ENCODE data around the gene IPO11. TPM values are rescaled to one million over a fixed set of nuclear protein-coding genes. Genes with fewer than 3 reads are reported as not detected.

IPO11 gene
- total RNA-seq, 4 donors from 2014 or later = 20.8 to 48.2 (median 23.6) TPM

DNA sequence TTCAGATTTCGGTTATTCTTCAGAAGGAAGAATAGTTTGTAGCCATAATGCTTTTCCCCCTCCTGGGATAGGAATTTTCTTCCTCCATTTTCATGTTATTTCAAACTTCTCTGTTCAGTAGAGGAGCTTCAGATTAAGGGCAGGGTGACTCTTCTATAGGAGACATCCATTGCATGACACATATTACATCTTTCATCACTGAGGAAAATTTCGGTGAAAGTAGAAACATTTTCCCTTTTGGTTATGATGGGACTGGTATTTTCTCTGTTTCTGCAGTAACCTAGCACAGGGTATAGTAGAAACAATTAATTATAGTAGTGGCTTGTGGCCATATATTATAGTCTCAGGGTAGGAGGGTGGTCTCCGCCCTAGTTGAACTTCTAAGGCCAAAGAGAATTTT, 1.1 kb downstream of the IPO11 start:
- ATAC-seq (ENCODE audit: low FRiP score) = no peak
- no peak for DNase-seq (ENCODE audit: low spot score)
- no peak for TF ChIP-seq CTCF (IDR thresholded peaks at IDR 0.05)

DNA sequence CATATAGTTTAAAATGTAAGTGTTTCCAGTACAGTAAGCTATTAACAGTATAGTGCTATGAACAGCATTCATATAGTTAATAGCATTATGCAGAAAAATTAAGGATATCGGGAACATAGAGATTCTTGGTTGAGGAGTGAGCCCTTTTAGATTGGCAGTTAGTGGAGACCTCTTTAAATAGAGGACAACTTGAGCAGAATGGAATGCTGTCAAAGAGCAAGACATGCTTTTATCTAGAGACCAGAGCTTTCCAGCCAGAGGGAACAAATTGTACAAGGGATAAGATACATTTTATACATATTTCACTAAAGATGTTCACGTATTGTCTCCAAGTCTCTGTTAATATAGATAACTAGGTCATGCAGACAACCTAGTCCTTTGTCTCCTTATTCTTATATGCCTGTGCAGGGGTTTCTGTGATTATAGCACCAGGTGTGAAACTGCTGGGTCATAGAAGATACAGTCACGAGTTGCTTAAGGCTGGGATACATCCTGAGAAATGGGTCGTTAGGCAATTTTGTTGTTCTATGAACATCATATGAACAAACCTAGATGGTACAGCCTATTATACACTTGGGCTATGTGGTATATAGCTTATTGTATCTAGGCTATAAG, 6.0 kb downstream of the IPO11 start:
- no peak for TF ChIP-seq CTCF (IDR thresholded peaks at IDR 0.05)
- ATAC-seq (ENCODE audit: low FRiP score) (no peak), DNase-seq (ENCODE audit: low spot score) (no peak)

DNA sequence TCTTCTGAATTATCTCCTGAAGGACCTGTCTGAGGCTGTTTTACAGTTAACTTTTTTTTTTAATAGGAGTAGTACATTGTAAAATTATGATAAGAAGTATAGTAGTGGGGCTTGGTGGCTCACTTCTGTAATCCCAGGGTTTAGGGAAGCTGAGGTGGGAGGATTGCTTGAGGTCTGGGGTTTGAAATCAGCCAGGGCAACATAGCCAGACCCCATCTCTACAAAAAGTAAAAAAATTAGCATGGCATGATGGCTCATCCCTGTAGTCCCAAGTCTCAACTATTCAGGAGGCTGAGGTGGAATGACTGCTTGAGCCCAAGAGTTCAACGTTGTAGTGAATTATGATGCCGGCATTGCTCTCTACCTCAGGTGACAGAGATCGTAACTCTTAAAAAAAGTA, 7.0 kb downstream of the IPO11 start:
- DNase-seq (ENCODE audit: low spot score) = no peak
- ATAC-seq (ENCODE audit: low FRiP score) = no peak

GRCh38 chr5:62421414-62421813, 8.9 kb downstream of the IPO11 start:
- ATAC-seq (ENCODE audit: low FRiP score) = no peak
- TF ChIP-seq CTCF (IDR thresholded peaks at IDR 0.05) = no peak
- DNase-seq (ENCODE audit: low spot score) = no peak

More for the DNA sequence above, 7.0 kb downstream of the IPO11 start:
- TF ChIP-seq CTCF (IDR thresholded peaks at IDR 0.05) = no peak

- DNase-seq (ENCODE audit: low spot score) (no peak), ATAC-seq (ENCODE audit: low FRiP score) (no peak)
- no peak for TF ChIP-seq CTCF (IDR thresholded peaks at IDR 0.05)
Measured at GRCh38 chr5:62424763-62425162, 12.2 kb downstream of the IPO11 start.

DNA sequence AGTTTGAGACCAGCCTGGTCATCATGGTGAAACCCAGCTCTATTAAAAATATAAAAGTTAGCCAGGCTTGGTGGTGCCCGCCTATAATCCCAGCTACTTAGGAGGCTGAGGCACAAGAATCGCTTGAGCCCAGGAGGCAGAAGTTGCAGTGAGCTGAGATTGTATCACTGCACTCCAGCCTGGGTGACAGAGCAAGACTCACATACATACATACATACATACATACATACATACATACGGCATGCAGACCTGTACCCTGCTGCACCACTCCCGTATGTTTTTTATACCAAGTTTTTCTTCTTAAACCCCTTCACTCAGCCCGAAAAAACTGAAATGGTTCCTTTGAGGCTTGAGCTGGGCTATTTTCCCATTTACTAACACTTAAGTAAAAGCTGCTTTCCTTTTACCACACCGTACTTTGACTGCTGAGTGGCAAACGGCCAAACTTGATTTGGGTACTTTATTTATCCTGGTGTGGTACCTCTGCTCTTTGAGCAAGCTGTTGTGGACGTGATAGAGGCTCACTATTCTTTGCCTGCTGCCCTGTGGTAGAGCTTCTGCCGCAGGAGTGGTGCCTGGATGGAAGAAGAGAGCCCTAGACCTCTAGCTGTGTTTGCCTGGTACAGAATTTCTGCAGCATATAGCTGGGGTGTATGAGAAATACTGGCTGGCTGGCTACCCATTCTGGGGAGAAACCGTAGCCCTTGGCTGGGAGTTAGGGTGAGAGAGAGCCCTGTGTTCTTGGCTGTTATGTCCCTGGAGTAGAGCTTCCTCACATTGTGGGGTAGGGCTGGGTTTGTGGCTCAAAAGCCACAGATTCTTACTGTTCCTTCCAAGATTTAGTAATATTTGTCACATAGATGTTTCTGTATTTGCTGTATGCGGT, 19.4 kb downstream of the IPO11 start:
- ATAC-seq (ENCODE audit: low FRiP score) (no peak), DNase-seq (ENCODE audit: low spot score) (no peak)
- no peak for TF ChIP-seq CTCF (IDR thresholded peaks at IDR 0.05)
